ENCODE data around the gene BBS12.

The BBS12 gene

GRCh38 chr4:122772986-122773385 lies 40.5 kb downstream of the BBS12 start:
- DNase-seq (ENCODE audit: low spot score), result no peak
- no peak for TF ChIP-seq CTCF (IDR thresholded peaks at IDR 0.05; ENCODE audit: extremely low read depth, missing control alignments)

GRCh38 chr4:122775039-122775438 lies 42.5 kb downstream of the BBS12 start:
- no peak for DNase-seq (ENCODE audit: low spot score)
- TF ChIP-seq CTCF (IDR thresholded peaks at IDR 0.05; ENCODE audit: extremely low read depth, missing control alignments), result no peak

- no peak for DNase-seq (ENCODE audit: low spot score)
Observed at GRCh38 chr4:122775987-122776836, 43.7 kb downstream of the BBS12 start.

GRCh38 chr4:122776916-122777315 lies 44.4 kb downstream of the BBS12 start:
- TF ChIP-seq CTCF (IDR thresholded peaks at IDR 0.05; ENCODE audit: extremely low read depth, missing control alignments), result no peak
- no peak for DNase-seq (ENCODE audit: low spot score)

More at GRCh38 chr4:122775987-122776836, 43.7 kb downstream of the BBS12 start:
- TF ChIP-seq CTCF (IDR thresholded peaks at IDR 0.05; ENCODE audit: extremely low read depth, missing control alignments), result no peak

GRCh38 chr4:122777846-122778673 lies 45.6 kb downstream of the BBS12 start:
- TF ChIP-seq CTCF (IDR thresholded peaks at IDR 0.05; ENCODE audit: extremely low read depth, missing control alignments), result no peak
- DNase-seq (ENCODE audit: low spot score), result no peak

- TF ChIP-seq CTCF (IDR thresholded peaks at IDR 0.05; ENCODE audit: extremely low read depth, missing control alignments), result no peak
- no peak for DNase-seq (ENCODE audit: low spot score)
Observed at GRCh38 chr4:122781486-122781885, 49.0 kb downstream of the BBS12 start.

Measured in GM20000 (cell line).